GM23338 (cell line): ENCODE results near the gene MYDGF. TPM values are rescaled to one million over a fixed set of nuclear protein-coding genes. Genes with fewer than 3 reads are reported as not detected.

ENCODE experiments used
- ATAC-seq: fragments of 200-7000 bp; cut with Tn5 transposase; 3 replicates; pipeline ENCODE4 v1.9.1; 2020
- DNase-seq: peaks from one replicate; pipeline ENCODE4 v3.0.0-alpha.2; 2015; ENCODE audit warnings: low spot score
- H2AFZ ChIP-seq: fragments of 200-600 bp; sonication (generic); 2 replicates; pipeline ENCODE4 v1.8.0; 2016; ENCODE audit warnings: antibody characterized with exemption, mild to moderate bottlenecking, moderate library complexity
- H3F3A ChIP-seq: fragments of 200-600 bp; sonication (generic); replicated peaks from 2 replicates; pipeline ENCODE4 v1.8.0; 2017; ENCODE audit warnings: antibody characterized with exemption, mixed run types, low read depth
- H3K27ac ChIP-seq: fragments of 200-600 bp; sonication (generic); 2 replicates; pipeline ENCODE4 v1.6.1; 2016; ENCODE audit warnings: low read depth
- H3K27me3 ChIP-seq: fragments of 200-600 bp; sonication (generic); 2 replicates; pipeline ENCODE4 v1.8.0; 2016; ENCODE audit warnings: mild to moderate bottlenecking, mixed run types, moderate library complexity; ENCODE audit not compliant: insufficient read depth
- H3K36me3 ChIP-seq: fragments of 200-600 bp; sonication (generic); 2 replicates; pipeline ENCODE4 v1.8.0; 2016; ENCODE audit warnings: mild to moderate bottlenecking; ENCODE audit not compliant: insufficient read depth
- H3K4me1 ChIP-seq: fragments of 200-600 bp; sonication (generic); 2 replicates; pipeline ENCODE4 v1.8.0; 2016; ENCODE audit warnings: mild to moderate bottlenecking, moderate library complexity; ENCODE audit not compliant: insufficient read depth
- H3K4me2 ChIP-seq: fragments of 200-600 bp; sonication (generic); 2 replicates; pipeline ENCODE4 v1.7.1; 2017; ENCODE audit warnings: mixed run types
- H3K4me3 ChIP-seq: fragments of 200-600 bp; sonication (generic); 2 replicates; pipeline ENCODE4 v1.6.1; 2016; ENCODE audit warnings: mixed run types
- H3K79me2 ChIP-seq: fragments of 200-600 bp; sonication (generic); replicated peaks from 2 replicates; pipeline ENCODE4 v1.8.0; 2017; ENCODE audit warnings: mild to moderate bottlenecking; ENCODE audit not compliant: insufficient read depth
- H3K9me2 ChIP-seq: fragments of 200-600 bp; sonication (generic); 2 replicates; pipeline ENCODE4 v1.8.0; 2017; ENCODE audit not compliant: insufficient read depth
- H4K20me1 ChIP-seq: fragments of 200-600 bp; sonication (generic); replicated peaks from 2 replicates; pipeline ENCODE4 v1.8.0; 2017; ENCODE audit warnings: mild to moderate bottlenecking; ENCODE audit not compliant: insufficient read depth
- H3K27ac Mint-ChIP-seq: 2 replicates; pipeline ENCODE4 v1.8.0; 2020; ENCODE audit warnings: inconsistent platforms, mild to moderate bottlenecking, moderate library complexity, mixed read lengths
- H3K27me3 Mint-ChIP-seq: 3 replicates; pipeline ENCODE4 v1.8.0; 2022; ENCODE audit warnings: low read depth, mild to moderate bottlenecking, moderate library complexity, mixed read lengths, inconsistent platforms; ENCODE audit not compliant: insufficient read depth, poor library complexity
- H3K36me3 Mint-ChIP-seq: 3 replicates; pipeline ENCODE4 v1.8.0; 2021; ENCODE audit warnings: low read depth, mild to moderate bottlenecking, inconsistent platforms, moderate library complexity, mixed read lengths
- H3K4me1 Mint-ChIP-seq: 3 replicates; pipeline ENCODE4 v1.8.0; 2020; ENCODE audit warnings: mild to moderate bottlenecking, inconsistent platforms, mixed read lengths
- H3K4me3 Mint-ChIP-seq: 3 replicates; pipeline ENCODE4 v1.8.0; 2021; ENCODE audit warnings: moderate library complexity, mild to moderate bottlenecking, inconsistent platforms, mixed read lengths
- H3K9me3 Mint-ChIP-seq: 3 replicates; pipeline ENCODE4 v1.8.0; 2020; ENCODE audit warnings: moderate library complexity, mild to moderate bottlenecking, inconsistent platforms, mixed read lengths
- CREB1 ChIP-seq: fragments of 250-450 bp; sonication (Bioruptor Pico); IDR thresholded peaks from 2 replicates; pipeline ENCODE4 v1.5.0; 2020; ENCODE audit warnings: low read depth, mild to moderate bottlenecking, moderate library complexity
- EZH2 ChIP-seq: fragments of 200-600 bp; sonication (generic); IDR thresholded peaks from one replicate; pipeline ENCODE4 v1.8.0; 2017; ENCODE audit warnings: antibody characterized with exemption, mild to moderate bottlenecking, low read depth; ENCODE audit not compliant: unreplicated experiment
- EZH2phosphoT487 ChIP-seq: fragments of 200-600 bp; sonication (generic); IDR thresholded peaks from one replicate; pipeline ENCODE4 v1.8.1; 2018; ENCODE audit warnings: antibody characterized with exemption; ENCODE audit not compliant: unreplicated experiment
- JUNB ChIP-seq: IDR thresholded peaks from one replicate; pipeline ENCODE4 v1.6.1; 2016; ENCODE audit warnings: antibody characterized with exemption; ENCODE audit not compliant: unreplicated experiment
- NANOG ChIP-seq: IDR thresholded peaks from 2 replicates; pipeline ENCODE4 v1.6.1; 2016; ENCODE audit warnings: antibody characterized with exemption, borderline replicate concordance
- POLR2AphosphoS5 ChIP-seq: IDR thresholded peaks from 2 replicates; pipeline ENCODE4 v1.6.1; 2016; ENCODE audit warnings: antibody characterized with exemption, low read depth
- STAT1 ChIP-seq: IDR thresholded peaks from one replicate; pipeline ENCODE4 v1.6.1; 2016; ENCODE audit warnings: antibody characterized with exemption; ENCODE audit not compliant: unreplicated experiment
- ZNF114 ChIP-seq: fragments of 250-450 bp; sonication (Bioruptor Pico); IDR thresholded peaks from 2 replicates; pipeline ENCODE4 v1.5.0; 2020; ENCODE audit warnings: mild to moderate bottlenecking, moderate library complexity
- ZNF331 ChIP-seq: fragments of 250-450 bp; sonication (Bioruptor Pico); IDR thresholded peaks from 2 replicates; pipeline ENCODE4 v1.5.0; 2020; ENCODE audit warnings: low read depth, mild to moderate bottlenecking, moderate library complexity
- polyA plus RNA-seq: library from polyadenylated mRNA; unstranded; fragments of >200 nt; fragmentation: Nextera tagmentation; extraction: Ambion mirVana; gene quantifications from 2 replicates; pipeline ENCODE4 v1.2.1, GENCODE V29; 2016
- total RNA-seq: library from RNA; depleted of rRNA; stranded (reverse); fragments of >200 nt; shearing (Covaris generic); gene quantifications from 2 replicates; pipeline ENCODE4 v1.2.3, GENCODE V29; 2014
- TF ChIP-seq, protein P1 (sequence below): IDR thresholded peaks from 2 replicates; pipeline ENCODE4 v1.6.1; 2016; ENCODE audit warnings: antibody characterized with exemption
- TF ChIP-seq, protein P2 (sequence below): IDR thresholded peaks from one replicate; pipeline ENCODE4 v1.6.1; 2018; ENCODE audit warnings: antibody characterized with exemption; ENCODE audit not compliant: unreplicated experiment
- TF ChIP-seq, protein P3 (sequence below): fragments of 250-450 bp; sonication (Bioruptor Pico); IDR thresholded peaks from 2 replicates; pipeline ENCODE4 v1.5.0; 2020; ENCODE audit warnings: mild to moderate bottlenecking, moderate library complexity
- TF ChIP-seq, protein P4 (sequence below), 2 experiments: fragments of 200-600 bp in 1 of 2; sonication (generic) in 1 of 2; conservative IDR thresholded peaks; 2 replicates each; pipeline versions ENCODE4 v1.5.1 to v1.6.1; 2016 to 2017; ENCODE audit warnings: antibody characterized with exemption in 2 of 2, low read depth in 2 of 2, mild to moderate bottlenecking in 2 of 2, moderate library complexity in 1 of 2

MYDGF gene
- total and polyA plus RNA-seq, 2 experiments from 2014 or later = 42.3 to 99.5 TPM

DNA sequence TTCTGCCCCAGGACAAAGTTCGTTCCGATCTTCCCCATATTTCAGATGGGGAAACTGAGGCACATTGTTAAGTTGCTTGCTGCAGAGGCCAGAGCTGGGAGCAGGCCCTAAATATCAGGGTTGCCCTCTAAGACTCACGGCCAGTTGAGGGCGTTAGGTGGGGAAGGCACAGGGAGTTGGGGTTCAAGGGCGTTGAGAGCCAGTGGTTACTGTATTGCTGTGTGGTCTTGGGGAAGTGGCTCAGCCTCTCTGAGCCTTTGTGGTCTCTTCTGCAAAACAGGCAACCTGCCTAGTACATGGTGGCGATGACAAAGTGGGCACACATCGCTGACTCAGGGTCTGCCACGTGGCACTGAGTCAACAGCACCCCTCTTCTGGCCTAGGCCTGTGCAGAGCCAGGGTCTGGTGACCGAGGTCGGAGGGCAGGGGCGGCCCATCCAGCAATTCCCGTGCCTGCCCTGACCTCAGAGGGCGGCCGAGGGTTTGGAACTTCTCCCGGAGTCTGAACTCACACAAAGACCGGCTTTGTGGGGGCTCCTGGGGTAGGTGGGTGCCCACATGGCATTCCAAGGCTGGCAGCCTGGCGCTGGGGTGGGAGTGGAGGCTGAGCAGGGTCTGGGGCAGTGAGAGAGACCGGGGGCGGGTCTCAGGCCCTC lies 20.6 kb downstream of the MYDGF start:
- Histone ChIP-seq H3K79me2 (no peaks in the 10 kb centered on the region), H3K27ac (no peak overlapping the region), H4K20me1 (no peaks in the 10 kb centered on the region), H3K4me2 (no peak overlapping the region), H3F3A (0 out of 2 replicates have a peak, but pooled peaks cover 3% of the 10 kb centered on the region), H2AFZ (no peak overlapping the region), H3K4me1 (no peaks in the 10 kb centered on the region), H3K36me3 (no peaks in the 10 kb centered on the region), H3K9me2 (no peaks in the 10 kb centered on the region), H3K4me3 (no peak overlapping the region), H3K27me3 (no peaks in the 10 kb centered on the region)
- H3K27me3 Mint-ChIP-seq = peaks cover 10% of the 10 kb centered on the region
- TF ChIP-seq EZH2phosphoT487 = no peak
- TF ChIP-seq NANOG = no peak
- TF ChIP-seq ZNF331 (CRISPR knock-in tag) = no peak
- TF ChIP-seq STAT1 = no peak
- no peak for TF ChIP-seq POLR2AphosphoS5
- TF ChIP-seq EZH2 = no peak
- no peak for TF ChIP-seq JUNB
- no peak for TF ChIP-seq ZNF114 (CRISPR knock-in tag)
- TF ChIP-seq CREB1 (CRISPR knock-in tag) = no peak
- TF ChIP-seq, protein P1, sequence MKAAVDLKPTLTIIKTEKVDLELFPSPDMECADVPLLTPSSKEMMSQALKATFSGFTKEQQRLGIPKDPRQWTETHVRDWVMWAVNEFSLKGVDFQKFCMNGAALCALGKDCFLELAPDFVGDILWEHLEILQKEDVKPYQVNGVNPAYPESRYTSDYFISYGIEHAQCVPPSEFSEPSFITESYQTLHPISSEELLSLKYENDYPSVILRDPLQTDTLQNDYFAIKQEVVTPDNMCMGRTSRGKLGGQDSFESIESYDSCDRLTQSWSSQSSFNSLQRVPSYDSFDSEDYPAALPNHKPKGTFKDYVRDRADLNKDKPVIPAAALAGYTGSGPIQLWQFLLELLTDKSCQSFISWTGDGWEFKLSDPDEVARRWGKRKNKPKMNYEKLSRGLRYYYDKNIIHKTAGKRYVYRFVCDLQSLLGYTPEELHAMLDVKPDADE = no peak
- TF ChIP-seq, protein P2, sequence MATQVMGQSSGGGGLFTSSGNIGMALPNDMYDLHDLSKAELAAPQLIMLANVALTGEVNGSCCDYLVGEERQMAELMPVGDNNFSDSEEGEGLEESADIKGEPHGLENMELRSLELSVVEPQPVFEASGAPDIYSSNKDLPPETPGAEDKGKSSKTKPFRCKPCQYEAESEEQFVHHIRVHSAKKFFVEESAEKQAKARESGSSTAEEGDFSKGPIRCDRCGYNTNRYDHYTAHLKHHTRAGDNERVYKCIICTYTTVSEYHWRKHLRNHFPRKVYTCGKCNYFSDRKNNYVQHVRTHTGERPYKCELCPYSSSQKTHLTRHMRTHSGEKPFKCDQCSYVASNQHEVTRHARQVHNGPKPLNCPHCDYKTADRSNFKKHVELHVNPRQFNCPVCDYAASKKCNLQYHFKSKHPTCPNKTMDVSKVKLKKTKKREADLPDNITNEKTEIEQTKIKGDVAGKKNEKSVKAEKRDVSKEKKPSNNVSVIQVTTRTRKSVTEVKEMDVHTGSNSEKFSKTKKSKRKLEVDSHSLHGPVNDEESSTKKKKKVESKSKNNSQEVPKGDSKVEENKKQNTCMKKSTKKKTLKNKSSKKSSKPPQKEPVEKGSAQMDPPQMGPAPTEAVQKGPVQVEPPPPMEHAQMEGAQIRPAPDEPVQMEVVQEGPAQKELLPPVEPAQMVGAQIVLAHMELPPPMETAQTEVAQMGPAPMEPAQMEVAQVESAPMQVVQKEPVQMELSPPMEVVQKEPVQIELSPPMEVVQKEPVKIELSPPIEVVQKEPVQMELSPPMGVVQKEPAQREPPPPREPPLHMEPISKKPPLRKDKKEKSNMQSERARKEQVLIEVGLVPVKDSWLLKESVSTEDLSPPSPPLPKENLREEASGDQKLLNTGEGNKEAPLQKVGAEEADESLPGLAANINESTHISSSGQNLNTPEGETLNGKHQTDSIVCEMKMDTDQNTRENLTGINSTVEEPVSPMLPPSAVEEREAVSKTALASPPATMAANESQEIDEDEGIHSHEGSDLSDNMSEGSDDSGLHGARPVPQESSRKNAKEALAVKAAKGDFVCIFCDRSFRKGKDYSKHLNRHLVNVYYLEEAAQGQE = no peak
- TF ChIP-seq, protein P3, sequence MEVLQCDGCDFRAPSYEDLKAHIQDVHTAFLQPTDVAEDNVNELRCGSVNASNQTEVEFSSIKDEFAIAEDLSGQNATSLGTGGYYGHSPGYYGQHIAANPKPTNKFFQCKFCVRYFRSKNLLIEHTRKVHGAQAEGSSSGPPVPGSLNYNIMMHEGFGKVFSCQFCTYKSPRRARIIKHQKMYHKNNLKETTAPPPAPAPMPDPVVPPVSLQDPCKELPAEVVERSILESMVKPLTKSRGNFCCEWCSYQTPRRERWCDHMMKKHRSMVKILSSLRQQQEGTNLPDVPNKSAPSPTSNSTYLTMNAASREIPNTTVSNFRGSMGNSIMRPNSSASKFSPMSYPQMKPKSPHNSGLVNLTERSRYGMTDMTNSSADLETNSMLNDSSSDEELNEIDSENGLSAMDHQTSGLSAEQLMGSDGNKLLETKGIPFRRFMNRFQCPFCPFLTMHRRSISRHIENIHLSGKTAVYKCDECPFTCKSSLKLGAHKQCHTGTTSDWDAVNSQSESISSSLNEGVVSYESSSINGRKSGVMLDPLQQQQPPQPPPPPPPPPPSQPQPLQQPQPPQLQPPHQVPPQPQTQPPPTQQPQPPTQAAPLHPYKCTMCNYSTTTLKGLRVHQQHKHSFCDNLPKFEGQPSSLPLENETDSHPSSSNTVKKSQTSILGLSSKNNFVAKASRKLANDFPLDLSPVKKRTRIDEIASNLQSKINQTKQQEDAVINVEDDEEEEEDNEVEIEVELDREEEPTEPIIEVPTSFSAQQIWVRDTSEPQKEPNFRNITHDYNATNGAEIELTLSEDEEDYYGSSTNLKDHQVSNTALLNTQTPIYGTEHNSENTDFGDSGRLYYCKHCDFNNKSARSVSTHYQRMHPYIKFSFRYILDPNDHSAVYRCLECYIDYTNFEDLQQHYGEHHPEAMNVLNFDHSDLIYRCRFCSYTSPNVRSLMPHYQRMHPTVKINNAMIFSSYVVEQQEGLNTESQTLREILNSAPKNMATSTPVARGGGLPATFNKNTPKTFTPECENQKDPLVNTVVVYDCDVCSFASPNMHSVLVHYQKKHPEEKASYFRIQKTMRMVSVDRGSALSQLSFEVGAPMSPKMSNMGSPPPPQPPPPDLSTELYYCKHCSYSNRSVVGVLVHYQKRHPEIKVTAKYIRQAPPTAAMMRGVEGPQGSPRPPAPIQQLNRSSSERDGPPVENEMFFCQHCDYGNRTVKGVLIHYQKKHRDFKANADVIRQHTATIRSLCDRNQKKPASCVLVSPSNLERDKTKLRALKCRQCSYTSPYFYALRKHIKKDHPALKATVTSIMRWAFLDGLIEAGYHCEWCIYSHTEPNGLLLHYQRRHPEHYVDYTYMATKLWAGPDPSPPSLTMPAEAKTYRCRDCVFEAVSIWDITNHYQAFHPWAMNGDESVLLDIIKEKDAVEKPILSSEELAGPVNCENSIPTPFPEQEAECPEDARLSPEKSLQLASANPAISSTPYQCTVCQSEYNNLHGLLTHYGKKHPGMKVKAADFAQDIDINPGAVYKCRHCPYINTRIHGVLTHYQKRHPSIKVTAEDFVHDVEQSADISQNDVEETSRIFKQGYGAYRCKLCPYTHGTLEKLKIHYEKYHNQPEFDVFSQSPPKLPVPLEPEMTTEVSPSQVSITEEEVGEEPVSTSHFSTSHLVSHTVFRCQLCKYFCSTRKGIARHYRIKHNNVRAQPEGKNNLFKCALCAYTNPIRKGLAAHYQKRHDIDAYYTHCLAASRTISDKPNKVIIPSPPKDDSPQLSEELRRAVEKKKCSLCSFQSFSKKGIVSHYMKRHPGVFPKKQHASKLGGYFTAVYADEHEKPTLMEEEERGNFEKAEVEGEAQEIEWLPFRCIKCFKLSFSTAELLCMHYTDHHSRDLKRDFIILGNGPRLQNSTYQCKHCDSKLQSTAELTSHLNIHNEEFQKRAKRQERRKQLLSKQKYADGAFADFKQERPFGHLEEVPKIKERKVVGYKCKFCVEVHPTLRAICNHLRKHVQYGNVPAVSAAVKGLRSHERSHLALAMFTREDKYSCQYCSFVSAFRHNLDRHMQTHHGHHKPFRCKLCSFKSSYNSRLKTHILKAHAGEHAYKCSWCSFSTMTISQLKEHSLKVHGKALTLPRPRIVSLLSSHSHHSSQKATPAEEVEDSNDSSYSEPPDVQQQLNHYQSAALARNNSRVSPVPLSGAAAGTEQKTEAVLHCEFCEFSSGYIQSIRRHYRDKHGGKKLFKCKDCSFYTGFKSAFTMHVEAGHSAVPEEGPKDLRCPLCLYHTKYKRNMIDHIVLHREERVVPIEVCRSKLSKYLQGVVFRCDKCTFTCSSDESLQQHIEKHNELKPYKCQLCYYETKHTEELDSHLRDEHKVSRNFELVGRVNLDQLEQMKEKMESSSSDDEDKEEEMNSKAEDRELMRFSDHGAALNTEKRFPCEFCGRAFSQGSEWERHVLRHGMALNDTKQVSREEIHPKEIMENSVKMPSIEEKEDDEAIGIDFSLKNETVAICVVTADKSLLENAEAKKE (CRISPR knock-in tag) = no peak
- TF ChIP-seq, protein P4, sequence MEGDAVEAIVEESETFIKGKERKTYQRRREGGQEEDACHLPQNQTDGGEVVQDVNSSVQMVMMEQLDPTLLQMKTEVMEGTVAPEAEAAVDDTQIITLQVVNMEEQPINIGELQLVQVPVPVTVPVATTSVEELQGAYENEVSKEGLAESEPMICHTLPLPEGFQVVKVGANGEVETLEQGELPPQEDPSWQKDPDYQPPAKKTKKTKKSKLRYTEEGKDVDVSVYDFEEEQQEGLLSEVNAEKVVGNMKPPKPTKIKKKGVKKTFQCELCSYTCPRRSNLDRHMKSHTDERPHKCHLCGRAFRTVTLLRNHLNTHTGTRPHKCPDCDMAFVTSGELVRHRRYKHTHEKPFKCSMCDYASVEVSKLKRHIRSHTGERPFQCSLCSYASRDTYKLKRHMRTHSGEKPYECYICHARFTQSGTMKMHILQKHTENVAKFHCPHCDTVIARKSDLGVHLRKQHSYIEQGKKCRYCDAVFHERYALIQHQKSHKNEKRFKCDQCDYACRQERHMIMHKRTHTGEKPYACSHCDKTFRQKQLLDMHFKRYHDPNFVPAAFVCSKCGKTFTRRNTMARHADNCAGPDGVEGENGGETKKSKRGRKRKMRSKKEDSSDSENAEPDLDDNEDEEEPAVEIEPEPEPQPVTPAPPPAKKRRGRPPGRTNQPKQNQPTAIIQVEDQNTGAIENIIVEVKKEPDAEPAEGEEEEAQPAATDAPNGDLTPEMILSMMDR (conservative IDR thresholded peaks at IDR 0.05; ENCODE audit: low read depth in 2 of 2) = no peak
- no peaks in the 10 kb centered on the region; the same call in 2 of the 3 replicates for H3K9me3 Mint-ChIP-seq
- DNase-seq (no peak), ATAC-seq (no peak)
- H3K4me3 Mint-ChIP-seq = peak overlapping the region; percentile 7; the same call in 1 of the 3 replicates
- H3K4me1 Mint-ChIP-seq = peaks cover 6% of the 10 kb centered on the region
- H3K36me3 Mint-ChIP-seq = peaks cover 2% of the 10 kb centered on the region
- H3K27ac Mint-ChIP-seq = no peak overlapping the region; the same call in 1 of the 2 replicates
